ENCODE results near the gene KIAA1328. TPM values are rescaled to one million over a fixed set of nuclear protein-coding genes. Genes with fewer than 3 reads are reported as not detected.
"Not testable (repeated sequence)": the region's sequence is repeated elsewhere in the genome, so short reads cannot be mapped to it uniquely, and the experiment has no call there.

Gene KIAA1328
- total RNA-seq, 4 donors from 2014 or later: 2.3 to 18.7 (median 5.8) TPM

- H3K4me3 ChIP-seq: no peak overlapping the region
- H3K4me1 ChIP-seq: no peaks in the 10 kb centered on the region
- no peaks in the 10 kb centered on the region for H3K9me3 ChIP-seq
- no peaks in the 10 kb centered on the region for H3K27me3 ChIP-seq
- intact Hi-C loops (cut with DNase I): no loop called here
- H3K36me3 ChIP-seq: peaks cover 0 to 14% (median 0%) of the 10 kb centered on the region in 3 donors
- no peak for TF ChIP-seq POLR2A (IDR thresholded peaks at IDR 0.05)
- TF ChIP-seq, protein P1, sequence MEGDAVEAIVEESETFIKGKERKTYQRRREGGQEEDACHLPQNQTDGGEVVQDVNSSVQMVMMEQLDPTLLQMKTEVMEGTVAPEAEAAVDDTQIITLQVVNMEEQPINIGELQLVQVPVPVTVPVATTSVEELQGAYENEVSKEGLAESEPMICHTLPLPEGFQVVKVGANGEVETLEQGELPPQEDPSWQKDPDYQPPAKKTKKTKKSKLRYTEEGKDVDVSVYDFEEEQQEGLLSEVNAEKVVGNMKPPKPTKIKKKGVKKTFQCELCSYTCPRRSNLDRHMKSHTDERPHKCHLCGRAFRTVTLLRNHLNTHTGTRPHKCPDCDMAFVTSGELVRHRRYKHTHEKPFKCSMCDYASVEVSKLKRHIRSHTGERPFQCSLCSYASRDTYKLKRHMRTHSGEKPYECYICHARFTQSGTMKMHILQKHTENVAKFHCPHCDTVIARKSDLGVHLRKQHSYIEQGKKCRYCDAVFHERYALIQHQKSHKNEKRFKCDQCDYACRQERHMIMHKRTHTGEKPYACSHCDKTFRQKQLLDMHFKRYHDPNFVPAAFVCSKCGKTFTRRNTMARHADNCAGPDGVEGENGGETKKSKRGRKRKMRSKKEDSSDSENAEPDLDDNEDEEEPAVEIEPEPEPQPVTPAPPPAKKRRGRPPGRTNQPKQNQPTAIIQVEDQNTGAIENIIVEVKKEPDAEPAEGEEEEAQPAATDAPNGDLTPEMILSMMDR (IDR thresholded peaks at IDR 0.05): no peak
- 88 to 100% methylated on average over 1 of the region's 1 CpG for WGBS, 2 donors
- no peak overlapping the region for H3K27ac ChIP-seq
- DNase-seq: no peak
Observed at GRCh38 chr18:36867056-36867455, 38.1 kb downstream of the KIAA1328 start.

DNA sequence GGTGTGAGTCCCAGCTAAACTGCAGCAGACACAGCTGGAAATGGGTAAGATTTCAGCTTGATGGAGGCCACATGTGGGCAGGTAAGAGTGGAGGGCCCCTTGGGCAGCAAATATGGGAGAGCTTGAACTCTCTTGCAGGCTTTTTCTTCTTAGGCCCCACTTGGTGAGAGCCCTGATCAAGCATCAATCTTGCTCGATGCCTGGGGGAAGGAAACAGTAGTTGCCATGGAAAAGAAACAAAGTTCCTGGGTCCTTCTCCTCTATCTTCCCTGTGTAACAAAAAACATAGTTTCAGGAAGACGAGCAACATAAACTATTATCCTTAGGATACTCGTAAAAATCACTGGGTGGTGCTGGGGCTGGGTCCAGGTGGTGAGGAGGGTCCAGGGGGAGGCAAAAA lies 42.9 kb downstream of the KIAA1328 start:
- TF ChIP-seq POLR2A (IDR thresholded peaks at IDR 0.05): no peak
- TF ChIP-seq, protein P1 (IDR thresholded peaks at IDR 0.05): no peak
- 82 to 84% methylated on average over 2 to 3 of the region's 3 CpGs for WGBS, 2 donors
- no peak overlapping the region for H3K27ac ChIP-seq
- intact Hi-C loops (cut with DNase I): no loop called here
- H3K4me3 ChIP-seq: no peak overlapping the region
- peaks cover 0 to 5% (median 0%) of the 10 kb centered on the region in 3 donors for H3K9me3 ChIP-seq
- no peaks in the 10 kb centered on the region for H3K4me1 ChIP-seq
- H3K27me3 ChIP-seq: no peaks in the 10 kb centered on the region
- H3K36me3 ChIP-seq: peaks cover 0 to 12% (median 0%) of the 10 kb centered on the region in 3 donors
- DNase-seq: no peak

- no peak for TF ChIP-seq POLR2A (IDR thresholded peaks at IDR 0.05)
- TF ChIP-seq, protein P1 (IDR thresholded peaks at IDR 0.05): no peak
- H3K4me1 ChIP-seq: no peaks in the 10 kb centered on the region
- H3K9me3 ChIP-seq: peaks cover 0 to 5% (median 0%) of the 10 kb centered on the region in 3 donors
- H3K4me3 ChIP-seq: no peak overlapping the region
- intact Hi-C loops (cut with DNase I): no loop called here
- H3K36me3 ChIP-seq: peaks cover 0 to 12% (median 0%) of the 10 kb centered on the region in 3 donors
- H3K27ac ChIP-seq: no peak overlapping the region
- DNase-seq: no peak
- no peaks in the 10 kb centered on the region for H3K27me3 ChIP-seq
Observed at GRCh38 chr18:36872329-36872728, 43.4 kb downstream of the KIAA1328 start.

GRCh38 chr18:36873826-36874225 lies 44.9 kb downstream of the KIAA1328 start:
- H3K27ac ChIP-seq; H3K4me3 ChIP-seq; H3K4me1 ChIP-seq; H3K9me3 ChIP-seq; intact Hi-C loops (cut with DNase I); DNase-seq; H3K27me3 ChIP-seq: not testable (repeated sequence)
- peaks cover 0 to 12% (median 0%) of the 10 kb centered on the region in 3 donors for H3K36me3 ChIP-seq

DNA sequence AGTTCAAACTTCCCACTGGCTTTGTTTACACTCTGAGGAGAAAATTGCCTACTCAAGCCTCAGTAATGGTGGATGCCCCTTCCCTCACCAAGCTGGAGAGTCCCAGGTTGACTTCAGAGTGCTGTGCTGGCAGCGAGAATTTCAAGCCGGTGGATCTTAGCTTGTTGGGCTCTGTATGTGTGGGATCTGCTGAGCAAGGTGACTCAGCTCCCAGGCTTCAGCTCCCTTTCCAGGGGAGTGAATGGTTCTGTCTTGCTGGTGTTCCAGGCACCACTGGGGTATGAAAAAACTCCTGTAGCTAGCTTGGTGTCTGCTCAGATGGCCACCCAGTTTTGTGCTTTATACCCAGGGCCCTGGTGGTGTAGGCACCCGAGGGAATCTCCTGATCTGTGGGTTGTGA lies 50.9 kb downstream of the KIAA1328 start:
- H3K4me3 ChIP-seq; H3K27me3 ChIP-seq; H3K4me1 ChIP-seq; H3K27ac ChIP-seq; DNase-seq; intact Hi-C loops (cut with DNase I); H3K9me3 ChIP-seq: not testable (repeated sequence)
- H3K36me3 ChIP-seq: peaks cover 0 to 13% (median 0%) of the 10 kb centered on the region in 3 donors
- WGBS, 2 donors: 100% methylated on average over 2 of the region's 3 CpGs; no CpG with 5 or more reads in 1 of the 2 donors

DNA sequence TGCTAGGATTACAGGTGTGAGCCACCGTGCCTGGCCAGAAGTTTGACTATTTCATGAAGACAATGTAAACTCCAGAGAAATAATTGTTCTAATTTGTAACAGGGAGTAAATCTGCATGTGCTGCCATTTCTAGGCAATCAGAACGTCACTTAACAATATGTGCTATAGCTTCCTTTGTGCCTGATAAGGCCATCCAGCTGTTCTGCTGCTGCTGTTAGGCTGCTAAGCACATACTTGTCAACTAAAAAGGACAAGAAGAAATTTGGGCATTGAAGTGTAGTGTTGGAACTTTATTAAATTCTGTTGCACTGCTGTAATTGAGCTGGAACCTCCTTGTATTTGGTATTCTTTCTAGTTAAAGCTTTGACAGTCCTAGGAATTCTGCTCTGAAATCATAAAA lies 57.1 kb downstream of the KIAA1328 start:
- no peak for DNase-seq
- Histone ChIP-seq H3K27ac (no peak overlapping the region), H3K27me3 (no peaks in the 10 kb centered on the region), H3K4me1 (no peaks in the 10 kb centered on the region), H3K36me3 (no peaks in the 10 kb centered on the region), H3K4me3 (no peak overlapping the region), H3K9me3 (no peaks in the 10 kb centered on the region)
- no peak for TF ChIP-seq POLR2A (IDR thresholded peaks at IDR 0.05)
- TF ChIP-seq, protein P1 (IDR thresholded peaks at IDR 0.05): no peak
- 69 to 83% methylated on average over 1 to 2 of the region's 2 CpGs for WGBS, 2 donors
- intact Hi-C loops (cut with DNase I): no loop called here

Measured in esophagus squamous epithelium (tissue), 5 donors.